ENCODE measurements around the gene USH1C.

GRCh38 chr11:17581732-17582053 is 37.5 kb upstream of the USH1C start:
- TF ChIP-seq CTCF (IDR thresholded peaks at IDR 0.05) (no peak), POLR2A (IDR thresholded peaks at IDR 0.05) (no peak)
